SW 1271 (cell line): ENCODE measurements around the gene PTGES.
"Not testable (repeated sequence)": the region's sequence is repeated elsewhere in the genome, so short reads cannot be mapped to it uniquely, and the experiment has no call there.

Experiments
- DNase-seq, 2 experiments: peaks; one replicate each; lab custom pipeline; 2025; lab: John Stamatoyannopoulos, UW

The PTGES gene, protein sequence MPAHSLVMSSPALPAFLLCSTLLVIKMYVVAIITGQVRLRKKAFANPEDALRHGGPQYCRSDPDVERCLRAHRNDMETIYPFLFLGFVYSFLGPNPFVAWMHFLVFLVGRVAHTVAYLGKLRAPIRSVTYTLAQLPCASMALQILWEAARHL

DNA sequence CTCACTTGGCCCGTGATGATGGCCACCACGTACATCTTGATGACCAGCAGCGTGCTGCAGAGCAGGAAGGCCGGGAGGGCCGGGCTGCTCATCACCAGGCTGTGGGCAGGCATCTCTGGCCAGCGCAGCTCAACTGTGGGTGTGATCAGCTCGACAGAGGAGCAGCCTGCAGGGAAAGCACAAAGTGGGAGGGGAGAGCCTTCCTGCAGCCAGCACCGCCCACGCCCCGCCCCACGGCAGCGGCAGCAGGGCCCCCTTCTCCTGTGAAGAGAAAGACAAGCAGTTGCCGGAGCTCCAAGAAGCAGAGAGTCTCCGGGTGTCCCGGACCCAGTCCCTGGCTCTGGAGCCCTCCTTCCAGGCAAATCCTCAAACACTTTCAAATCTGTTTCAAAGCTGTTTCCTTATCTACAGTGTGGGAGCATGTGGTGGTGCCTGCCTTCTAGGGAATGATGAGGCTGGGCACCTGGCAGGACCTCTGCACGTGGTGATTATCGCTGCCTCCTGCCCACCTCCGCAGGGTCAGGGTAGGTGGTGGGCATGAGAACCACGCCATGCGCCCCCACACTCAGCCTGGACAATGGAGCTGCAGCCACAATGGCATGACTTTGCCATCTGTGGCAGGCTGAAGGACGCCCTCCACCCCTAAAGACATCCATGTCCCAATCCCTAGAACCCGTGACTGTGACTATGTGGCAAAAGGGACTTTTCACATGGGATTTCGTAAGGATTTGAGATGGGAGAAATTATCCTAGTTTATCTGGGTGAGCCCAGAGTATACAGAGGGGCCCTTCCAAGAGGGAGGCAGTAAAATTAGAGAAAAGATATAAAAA, at the start of gene PTGES:
Gene PTGES, minus strand, starts transcription at position 143 of the 830 bp plus-strand sequence. Its CDS starts 30 bp downstream, at position 113.
- peak in 1 of 2 experiments; percentile 61 for DNase-seq

DNA sequence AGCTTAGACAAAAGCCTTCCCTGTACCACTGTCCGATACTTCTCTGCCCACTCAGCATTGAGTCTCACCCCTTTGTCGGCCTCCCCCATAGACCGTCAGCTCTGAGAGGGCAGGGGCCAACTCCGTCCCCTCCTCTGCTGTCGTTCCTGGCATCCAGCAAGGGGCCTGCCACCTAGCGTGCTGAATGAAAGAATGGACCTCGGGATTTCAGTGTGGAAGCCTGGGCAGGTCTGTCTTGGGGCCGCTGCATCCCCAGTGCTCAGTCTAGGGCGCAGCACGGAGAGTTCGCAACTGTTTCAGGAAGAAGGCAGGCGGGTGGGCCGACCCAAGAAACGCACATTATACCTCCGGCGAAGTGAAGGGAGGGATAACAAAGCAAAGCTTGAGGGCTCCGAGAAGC, 48.7 kb upstream of the PTGES start:
- no peak for DNase-seq

DNA sequence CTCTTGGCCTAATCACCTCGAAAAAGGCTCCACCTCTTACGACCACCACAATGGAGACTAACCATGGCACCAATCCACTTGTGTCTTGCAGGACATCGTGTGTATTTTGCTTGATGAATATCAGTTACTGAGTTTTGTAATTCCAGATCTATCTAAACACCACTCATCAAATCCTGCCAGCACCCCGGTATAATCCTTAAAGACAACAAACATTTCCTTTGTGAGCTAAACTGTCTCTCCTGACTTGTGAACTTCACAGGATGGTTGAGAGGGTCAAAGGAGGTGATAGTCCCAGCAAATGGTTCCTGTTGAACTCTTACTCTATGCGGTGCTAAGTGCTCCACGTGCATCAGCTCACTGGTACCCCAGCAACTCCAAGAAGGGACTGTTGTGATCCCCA, 46.1 kb upstream of the PTGES start:
- no peak for DNase-seq

DNA sequence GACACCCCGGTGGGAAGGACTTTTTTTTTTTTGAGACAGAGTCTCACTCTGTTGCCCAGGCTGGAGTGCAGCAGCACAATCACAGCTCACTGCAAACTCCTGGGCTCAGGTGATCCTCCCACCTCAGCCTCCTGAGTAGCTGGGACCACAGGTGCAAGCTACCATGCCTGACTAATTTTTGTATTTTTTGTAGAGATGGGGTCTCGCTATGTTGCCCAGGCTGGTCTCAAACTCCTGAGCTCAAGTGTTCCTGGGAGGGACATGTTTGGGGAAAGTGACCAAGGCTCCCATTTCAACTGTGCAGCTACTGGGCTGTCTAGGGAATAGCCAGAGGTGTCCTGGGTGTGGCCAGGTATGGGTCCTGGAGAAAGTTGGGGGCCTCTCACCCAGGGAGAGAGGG, 43.2 kb upstream of the PTGES start:
- not testable (repeated sequence) for DNase-seq

DNA sequence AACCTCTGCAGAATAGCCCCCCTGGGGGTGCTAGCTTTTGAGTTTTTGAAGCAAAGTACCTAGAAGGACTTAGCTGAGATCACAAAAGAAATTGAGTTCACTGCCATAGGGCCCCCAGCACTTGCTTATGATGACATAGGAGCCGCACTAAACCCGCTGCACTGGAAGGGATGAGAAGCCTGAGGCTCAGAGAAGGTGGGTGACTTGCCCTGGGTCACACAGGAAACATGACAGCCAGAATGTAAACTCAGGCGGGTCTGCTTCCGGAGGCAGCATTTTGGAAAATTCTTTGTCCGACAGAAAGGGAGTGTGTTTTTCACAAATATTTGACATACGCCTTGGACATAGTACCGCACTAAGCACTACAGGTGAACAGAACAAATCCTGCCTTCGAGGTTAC, 41.7 kb upstream of the PTGES start:
- DNase-seq = no peak

DNA sequence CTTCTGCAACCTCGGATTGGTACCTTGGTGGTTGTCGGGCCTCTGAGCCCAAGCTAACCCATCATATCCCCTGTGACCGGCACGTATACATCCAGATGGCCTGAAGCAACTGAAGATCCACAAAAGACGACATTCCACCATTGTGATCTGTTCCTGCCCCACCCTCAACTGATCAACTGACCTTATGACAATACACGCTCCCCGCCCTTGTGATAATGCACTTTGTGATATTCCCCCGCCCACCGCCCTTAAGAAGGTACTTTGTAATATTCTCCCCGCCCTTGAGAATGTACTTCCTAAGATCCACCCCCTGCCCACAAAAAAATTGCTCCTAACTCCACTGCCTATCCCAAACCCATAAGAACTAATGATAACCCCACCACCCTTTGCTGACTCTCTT, 33.6 kb upstream of the PTGES start:
- DNase-seq = no peak

DNA sequence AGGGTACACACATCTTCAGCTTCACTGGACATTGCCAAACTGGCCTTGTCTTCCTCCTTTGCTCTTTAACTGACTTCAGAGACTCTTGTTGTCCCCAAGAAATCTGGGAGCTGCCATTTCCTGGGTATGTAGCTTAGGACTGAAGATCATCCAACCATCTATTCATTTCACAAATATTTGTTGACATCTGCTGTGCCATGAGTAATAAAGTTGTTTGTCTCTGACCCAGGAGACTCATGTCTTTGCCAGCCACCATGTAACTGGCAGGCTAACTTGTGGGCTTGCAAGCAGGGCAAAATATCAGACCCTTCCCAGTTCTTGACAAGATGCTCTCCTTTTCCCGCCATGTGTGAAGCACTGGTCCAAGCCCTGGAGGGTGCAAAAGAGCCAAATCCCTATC, 33.0 kb upstream of the PTGES start:
- no peak for DNase-seq

DNA sequence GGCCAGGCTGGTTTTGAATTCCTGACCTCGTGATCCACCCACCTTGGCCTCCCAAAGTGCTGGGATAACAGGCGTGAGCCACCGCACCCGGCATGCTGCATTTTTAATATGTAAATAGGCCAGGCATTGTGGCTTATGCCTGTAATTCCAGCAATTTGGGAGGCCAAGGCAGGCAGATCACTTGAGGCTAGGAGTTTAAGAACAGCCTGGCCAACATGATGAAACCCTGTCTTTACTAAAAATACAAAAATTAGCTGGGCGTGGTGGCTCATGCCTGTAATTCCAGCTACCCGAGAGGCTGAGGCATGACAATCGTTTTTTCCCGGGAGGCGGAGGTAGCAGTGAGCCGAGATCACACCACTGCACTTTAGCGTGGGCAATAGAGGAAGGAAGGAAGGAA, 32.1 kb upstream of the PTGES start:
- not testable (repeated sequence) for DNase-seq

DNA sequence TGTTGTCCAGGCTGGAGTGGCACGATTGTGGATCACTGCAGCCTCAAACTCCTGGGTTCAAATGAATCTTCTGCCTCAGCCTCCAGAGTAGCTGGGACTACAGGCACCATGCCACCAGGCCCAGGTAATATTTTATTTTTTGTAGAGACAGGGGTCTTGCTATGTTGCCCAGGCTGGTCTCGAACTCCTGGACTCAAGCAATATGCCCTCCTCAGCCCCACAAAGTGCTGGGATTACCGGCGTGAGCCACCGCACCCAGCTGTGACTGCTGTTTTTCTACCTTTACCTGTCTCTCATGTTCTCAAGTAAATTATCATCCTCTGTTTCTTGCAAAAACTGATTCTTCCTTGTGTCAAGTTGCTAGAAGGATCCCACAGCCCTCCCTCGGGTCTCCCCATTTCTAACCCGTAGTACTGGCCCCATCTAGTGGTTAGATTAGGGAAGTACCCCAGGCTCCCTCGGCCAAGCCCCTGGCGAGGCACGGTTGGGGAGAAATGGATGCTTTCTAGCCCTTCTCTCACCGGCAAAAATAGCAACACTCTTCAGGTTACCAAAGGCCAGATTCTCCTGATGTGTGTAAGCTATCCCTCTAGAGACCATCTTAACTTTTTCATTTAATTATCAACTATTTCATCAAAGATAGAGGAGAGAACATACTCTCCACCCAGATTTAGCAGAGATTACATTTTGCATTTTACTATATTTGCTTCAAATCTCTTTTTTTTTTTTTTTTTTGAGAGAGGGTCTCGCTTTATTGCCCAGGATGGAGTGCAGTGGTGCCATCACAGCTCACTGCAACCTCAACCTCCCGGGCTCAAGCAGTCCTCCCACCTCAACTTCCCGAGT, 30.9 kb upstream of the PTGES start:
- peak; percentile 32 to 76 for DNase-seq

DNA sequence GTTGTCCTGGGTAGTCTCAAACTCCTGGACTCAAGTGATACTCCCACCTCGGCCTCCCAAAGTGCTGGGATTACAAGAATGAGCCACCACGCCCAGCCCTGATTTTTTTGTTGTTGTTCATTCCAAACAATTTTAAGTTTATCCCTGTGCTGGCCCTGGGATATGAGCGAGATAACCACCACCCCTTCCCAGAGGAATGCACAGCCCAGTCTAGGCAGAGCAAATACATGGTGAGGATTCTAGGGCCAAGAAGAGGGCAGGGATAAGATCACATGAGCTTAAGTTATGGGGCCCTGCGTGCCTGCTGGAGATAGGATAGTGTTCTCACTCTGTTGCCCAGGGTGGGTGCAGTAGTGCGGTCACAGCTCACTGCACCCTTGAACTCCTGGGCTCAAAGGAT, 29.1 kb upstream of the PTGES start:
- no peak for DNase-seq

DNA sequence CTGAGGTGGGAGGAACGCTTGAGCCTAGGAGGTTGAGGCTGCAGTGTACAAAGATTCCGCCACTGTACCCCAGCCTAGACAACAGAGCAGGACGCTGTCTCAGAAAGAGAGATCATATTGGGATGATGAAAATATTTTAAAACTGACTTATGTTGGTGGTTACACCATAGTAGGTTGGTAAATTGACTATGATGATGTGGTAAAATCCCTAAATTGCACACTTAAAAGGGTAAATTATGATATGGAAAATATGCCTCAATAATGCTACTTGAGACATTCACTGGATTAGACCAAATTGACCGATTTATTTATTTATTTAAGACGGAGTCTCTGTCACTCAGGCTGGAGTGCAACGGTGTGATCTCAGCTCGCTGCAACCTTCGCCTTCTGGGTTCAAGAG, 28.3 kb upstream of the PTGES start:
- DNase-seq = no peak

DNA sequence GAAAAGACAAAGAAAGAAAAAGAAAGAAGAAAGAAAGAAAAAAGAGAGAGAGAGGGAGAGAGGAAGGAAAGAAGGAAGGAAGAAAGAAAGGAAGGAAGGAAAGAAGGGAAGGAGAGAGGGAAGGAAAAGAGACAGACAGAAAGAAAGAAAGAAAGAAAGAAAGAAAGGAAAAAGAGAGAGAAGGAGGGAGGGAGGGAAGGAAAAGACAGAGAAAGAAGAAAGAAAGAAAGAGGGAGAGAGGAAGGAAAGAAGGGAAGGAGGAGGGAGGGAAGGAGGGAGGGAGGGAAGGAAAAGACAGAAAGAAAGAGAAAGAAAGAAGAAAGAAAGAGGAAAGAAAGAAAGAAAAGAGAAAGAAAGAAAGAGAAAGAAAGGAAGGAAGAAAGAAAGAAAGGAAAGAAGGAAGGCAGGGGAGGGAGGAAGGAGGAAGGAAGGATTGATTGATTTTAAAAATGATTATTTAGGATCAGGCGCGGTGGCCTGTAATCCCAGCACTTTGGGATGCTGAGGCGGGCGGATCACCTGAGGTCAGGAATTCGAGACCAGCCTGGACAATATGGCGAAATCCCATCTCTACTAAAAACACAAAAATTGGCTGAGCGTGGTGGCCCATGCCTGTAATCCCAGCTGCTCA, 26.8 kb upstream of the PTGES start:
- DNase-seq = no peak

DNA sequence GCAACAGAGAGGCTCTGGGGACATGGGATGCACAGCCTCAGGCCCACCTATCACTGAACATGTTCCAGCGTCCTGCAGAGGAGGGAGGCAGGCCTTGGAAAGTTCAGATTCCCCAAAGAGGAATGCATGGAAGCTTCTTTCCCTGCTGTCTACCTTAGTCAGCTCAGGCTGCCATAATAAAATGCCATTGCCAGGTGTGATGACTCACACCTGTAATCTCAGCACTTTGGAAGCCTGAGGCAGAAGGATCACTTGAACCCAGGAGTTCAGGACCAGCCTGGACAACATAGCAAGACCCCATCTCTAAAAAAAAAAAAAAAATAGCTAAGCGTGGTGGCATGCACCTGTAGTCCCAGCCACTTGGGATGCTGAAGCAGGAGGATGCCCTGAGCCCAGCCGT, 25.6 kb upstream of the PTGES start:
- DNase-seq = no peak

DNA sequence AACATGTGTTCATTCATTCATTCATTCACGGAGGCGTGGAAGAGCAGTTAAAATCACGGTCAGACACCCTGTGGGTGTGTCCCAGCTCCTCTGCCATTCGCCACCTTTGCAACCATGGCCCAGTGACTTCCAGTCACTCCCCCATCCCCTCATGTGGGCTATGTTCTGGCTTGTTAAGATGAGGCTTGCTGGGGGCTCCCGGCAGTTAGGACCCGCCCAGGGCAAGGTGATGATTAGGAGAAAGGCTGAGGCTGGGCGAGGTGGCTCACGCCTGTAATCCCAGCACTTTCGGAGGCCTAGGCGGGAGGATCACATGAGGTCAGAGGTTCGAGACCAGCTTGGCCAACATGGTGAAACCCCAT, 24.9 kb upstream of the PTGES start:
- DNase-seq = no peak

DNA sequence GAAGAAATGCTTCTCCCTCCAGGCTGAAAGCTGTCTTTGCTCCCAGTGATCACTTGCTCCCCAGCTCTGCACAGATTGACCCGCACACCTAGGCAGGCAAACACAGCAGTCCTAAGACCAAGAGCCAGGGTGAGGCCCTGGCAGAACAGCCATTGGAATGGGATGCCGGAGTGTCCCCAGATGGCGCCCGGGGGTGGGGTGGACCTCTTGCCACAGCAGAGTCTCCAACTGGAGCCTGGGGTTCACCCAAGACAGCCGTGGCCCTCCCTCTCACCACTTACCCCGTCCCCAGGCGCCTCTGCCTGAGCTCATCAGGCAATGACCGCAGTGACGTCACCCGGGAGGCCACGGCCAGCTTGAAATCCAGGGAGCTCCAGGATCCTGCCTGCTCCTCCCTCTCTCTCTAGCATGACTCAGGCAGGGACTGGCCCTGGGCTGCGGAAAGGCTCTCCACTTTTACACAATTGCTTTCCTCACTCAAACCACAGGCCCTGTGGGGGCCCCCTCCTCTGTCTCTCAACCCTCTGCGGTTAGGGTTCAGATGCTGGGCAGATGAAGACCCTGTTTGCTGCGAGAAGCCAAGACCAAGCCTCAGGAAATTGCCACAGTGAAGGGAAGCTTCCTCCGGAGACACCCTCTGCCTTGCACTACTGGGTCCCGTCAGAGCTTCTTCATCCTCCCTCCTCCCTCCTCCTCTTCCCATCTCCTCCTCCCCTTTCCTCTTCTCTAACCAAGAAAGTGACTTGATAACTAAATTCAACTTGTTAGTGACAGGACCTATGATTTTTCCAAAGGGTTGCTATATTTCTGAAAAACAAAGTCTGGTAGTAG, 24.3 kb upstream of the PTGES start:
- DNase-seq = peak; percentile 96 to 97

DNA sequence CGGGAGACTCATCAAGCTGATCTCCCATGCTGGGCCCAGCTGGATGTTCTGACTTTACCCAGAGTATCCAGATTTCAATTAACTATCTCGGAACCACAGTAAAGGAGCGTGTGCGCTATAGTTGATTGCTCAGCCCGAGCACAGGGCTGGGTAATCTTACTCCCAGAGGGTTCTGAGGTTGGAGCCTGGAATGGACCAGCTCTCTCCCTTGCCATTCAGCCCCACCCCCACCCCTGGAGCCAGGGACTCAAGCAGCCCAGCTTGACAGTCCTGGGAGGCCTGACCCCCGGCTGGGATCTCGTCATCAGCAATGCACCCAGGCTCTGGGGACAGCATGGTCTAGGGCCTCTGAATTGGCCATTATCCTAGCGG, 23.7 kb upstream of the PTGES start:
- no peak for DNase-seq

DNA sequence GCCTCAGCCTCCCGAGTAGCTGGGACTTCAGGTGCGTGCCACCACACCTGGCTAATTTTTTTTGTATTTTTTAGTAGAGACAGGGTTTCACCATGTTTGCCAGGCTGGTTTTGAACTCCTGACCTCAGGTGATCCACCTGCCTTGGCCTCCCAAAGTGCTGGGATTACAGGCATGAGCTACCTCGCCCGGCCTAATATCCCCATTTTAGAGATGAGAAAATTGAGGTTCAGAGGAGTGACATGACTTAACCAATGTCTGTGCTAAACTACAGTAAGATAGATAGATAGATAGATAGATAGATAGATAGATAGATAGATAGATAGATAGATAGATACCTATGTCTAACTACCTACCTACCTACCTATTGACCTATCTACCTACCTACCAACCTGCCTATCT, 23.3 kb upstream of the PTGES start:
- DNase-seq = not testable (repeated sequence)

DNA sequence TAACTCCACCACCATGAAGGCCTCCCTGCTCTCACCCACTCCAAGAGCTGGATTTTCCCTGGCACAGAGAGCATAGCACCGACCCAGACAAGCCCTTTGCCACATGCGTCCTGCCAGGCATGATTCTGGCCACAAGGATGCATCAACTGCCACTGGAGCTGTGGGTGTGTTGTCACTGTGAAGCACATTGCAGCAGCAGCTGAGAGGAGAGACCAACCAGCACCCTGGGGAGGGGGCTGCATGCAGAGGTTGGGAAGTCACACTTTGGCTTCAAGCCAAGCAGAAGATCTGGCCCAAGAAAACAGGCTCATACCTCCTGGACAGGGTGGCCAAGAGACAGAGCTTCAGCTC, 22.6 kb upstream of the PTGES start:
- DNase-seq = no peak

DNA sequence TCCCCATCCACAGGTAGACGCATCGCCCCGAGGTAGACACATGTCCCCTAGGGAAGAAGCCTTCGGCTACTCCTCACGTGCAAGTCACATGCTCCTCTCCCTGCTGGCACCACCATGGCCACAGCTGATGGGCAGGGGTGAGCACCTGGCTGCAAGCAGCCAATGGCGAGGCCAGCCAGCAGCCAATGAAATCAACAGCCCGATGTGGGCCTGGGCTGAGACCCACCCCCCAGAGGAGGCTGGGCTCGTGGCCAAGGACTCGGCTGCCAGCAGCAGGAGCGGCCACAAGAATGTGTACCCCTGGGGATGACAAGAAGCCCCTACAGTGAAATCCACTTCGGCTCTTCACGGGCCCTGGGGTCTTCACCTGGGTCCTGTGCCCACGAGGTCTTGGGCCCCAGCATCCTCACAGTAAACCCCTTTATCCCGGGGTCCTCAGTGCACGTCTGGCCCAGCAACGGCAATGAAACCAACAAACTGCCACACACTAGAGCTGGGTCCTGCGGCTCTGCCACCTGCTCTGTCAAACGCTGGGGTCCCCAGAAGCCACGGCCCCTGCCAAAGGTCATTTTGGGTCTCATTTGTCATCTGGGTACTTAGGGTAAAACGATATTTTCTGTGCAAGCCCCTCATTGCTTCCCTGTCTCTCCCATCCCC, 22.1 kb upstream of the PTGES start:
- DNase-seq = no peak

DNA sequence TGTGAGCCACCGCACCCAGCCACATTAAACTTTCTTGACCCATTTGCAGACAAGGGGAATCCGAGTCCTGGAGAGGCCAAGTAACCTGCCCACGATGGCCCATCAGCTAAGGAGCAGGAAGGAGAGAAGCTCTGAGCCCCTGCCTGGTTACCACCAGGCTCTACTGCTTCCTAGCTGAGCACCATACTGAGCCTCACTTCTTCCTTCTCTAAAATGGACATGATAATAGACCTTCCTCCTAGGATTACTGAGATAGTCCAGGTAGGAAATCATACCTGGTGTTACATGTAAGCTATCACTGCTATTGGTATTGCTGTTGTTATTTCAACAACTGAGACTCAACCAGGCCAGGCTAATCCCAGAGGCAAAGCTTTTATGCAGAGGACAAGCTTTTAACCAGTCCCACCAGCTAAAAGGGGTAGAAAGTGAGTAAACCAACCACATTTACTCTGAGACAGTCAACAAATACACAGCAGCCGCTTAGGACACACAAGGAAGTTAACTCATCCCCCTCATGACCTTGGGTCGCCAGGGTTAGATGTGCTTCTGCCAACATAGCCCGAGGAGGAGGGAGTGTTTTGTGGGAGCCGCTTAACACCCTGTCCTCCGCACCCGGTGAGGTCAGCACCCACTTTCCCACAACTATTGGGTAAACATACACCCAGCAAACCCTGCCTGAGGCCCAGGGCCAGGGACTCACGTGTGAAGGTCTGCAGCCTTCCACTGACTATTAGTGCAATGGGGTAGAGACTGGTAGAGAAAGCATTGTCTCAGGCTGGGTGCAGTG, 20.6 kb upstream of the PTGES start:
- no peak for DNase-seq
